NCI-H1092 (cell line): ENCODE results near the gene PAGE2B.
"Not testable (repeated sequence)": the region's sequence is repeated elsewhere in the genome, so short reads cannot be mapped to it uniquely, and the experiment has no call there.

ENCODE experiments used
- DNase-seq: peaks from one replicate; lab custom pipeline; 2025; lab: John Stamatoyannopoulos, UW

Gene PAGE2B

GRCh38 chrX:55109306-55109705 lies 34.5 kb downstream of the PAGE2B start:
- no peak for DNase-seq

- no peak for DNase-seq
Observed at GRCh38 chrX:55111578-55112254, 36.9 kb downstream of the PAGE2B start.

GRCh38 chrX:55116589-55116988 lies 41.8 kb downstream of the PAGE2B start:
- not testable (repeated sequence) for DNase-seq

- DNase-seq, result no peak
Observed at GRCh38 chrX:55118574-55118973, 43.7 kb downstream of the PAGE2B start.

GRCh38 chrX:55119271-55119670 lies 44.4 kb downstream of the PAGE2B start:
- no peak for DNase-seq

GRCh38 chrX:55119712-55120111 lies 44.9 kb downstream of the PAGE2B start:
- DNase-seq, result no peak

- DNase-seq, result no peak
Observed at GRCh38 chrX:55120761-55121358, 46.0 kb downstream of the PAGE2B start.

- no peak for DNase-seq
Observed at GRCh38 chrX:55123900-55124299, 49.1 kb downstream of the PAGE2B start.

- DNase-seq, result no peak
Observed at GRCh38 chrX:55127692-55128091, 52.9 kb downstream of the PAGE2B start.
